ENCODE measurements around the gene KLK4.

KLK4 gene

GRCh38 chr19:50928831-50929230 lies 17.6 kb upstream of the KLK4 start:
- Histone ChIP-seq H3K27ac (replicated peaks) (no peak overlapping the region), H3K27me3 (ENCODE audit: insufficient read depth, poor library complexity, severe bottlenecking) (no peaks in the 10 kb centered on the region)
- no peak for TF ChIP-seq SPI1 (IDR thresholded peaks at IDR 0.05; ENCODE audit: borderline replicate concordance, low read depth)
- TF ChIP-seq GABPA (IDR thresholded peaks at IDR 0.05; ENCODE audit: low read depth) = no peak
- TF ChIP-seq REST (IDR thresholded peaks at IDR 0.05; ENCODE audit: insufficient replicate concordance, low read depth) = no peak
- TF ChIP-seq POLR2AphosphoS5 (IDR thresholded peaks at IDR 0.05; ENCODE audit: low read depth) = no peak
- TF ChIP-seq CTCF (IDR thresholded peaks at IDR 0.05; ENCODE audit: insufficient read depth, low read length) = no peak

DNA sequence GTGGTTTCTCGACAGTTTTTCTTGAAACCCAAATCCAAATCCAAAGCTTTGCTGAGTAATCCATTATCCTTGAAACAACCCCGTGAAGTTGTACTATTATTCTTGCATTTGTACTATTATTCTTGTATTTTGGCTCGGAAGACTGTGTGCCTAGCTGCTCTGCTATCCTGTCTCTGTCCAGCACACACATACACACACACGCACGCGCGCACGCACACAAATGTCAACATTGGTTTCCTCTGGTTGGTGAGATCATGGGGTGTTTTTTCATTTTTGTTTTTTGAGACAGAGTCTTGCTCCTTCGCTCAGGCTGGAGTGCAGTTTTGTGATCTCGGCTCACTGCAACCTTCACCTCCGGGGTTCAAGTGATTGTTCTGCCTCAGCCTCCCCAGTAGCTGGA lies 14.9 kb upstream of the KLK4 start:
- Histone ChIP-seq H3K4me3 (replicated peaks; ENCODE audit: insufficient read depth, low read length) (no peak overlapping the region), H3K27ac (replicated peaks) (no peak overlapping the region), H3K27me3 (ENCODE audit: insufficient read depth, poor library complexity, severe bottlenecking) (no peaks in the 10 kb centered on the region)
- TF ChIP-seq POLR2AphosphoS5 (IDR thresholded peaks at IDR 0.05; ENCODE audit: low read depth) (no peak), GABPA (IDR thresholded peaks at IDR 0.05; ENCODE audit: low read depth) (no peak), CTCF (IDR thresholded peaks at IDR 0.05; ENCODE audit: insufficient read depth, low read length) (no peak), SPI1 (IDR thresholded peaks at IDR 0.05; ENCODE audit: borderline replicate concordance, low read depth) (no peak), REST (IDR thresholded peaks at IDR 0.05; ENCODE audit: insufficient replicate concordance, low read depth) (no peak)
- no peak for DNase-seq (ENCODE audit: low read depth in 1 of 2, low spot score in 1 of 2)

More at GRCh38 chr19:50928831-50929230, 17.6 kb upstream of the KLK4 start:
- DNase-seq (ENCODE audit: low read depth in 1 of 2, low spot score in 1 of 2) = no peak
- H3K4me3 ChIP-seq (replicated peaks; ENCODE audit: insufficient read depth, low read length) = no peak overlapping the region

DNA sequence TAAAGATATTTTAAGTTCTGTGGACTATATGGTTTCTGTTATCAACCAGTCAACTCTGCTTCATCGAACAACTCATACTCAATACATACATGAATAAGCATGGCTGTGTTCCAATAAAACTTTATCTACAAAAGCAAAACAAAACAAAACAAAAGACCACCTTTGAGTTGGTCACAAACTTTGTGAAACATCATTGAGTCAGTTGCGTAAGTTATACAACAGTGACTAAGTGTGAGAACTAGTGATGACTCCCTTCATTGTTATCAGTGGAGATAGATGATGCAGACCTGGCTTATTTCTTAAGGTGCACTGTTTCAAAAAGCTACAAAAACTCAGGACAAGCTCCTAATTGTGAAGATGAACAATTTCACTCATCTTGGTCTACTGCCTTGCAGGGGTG lies 14.5 kb upstream of the KLK4 start:
- H3K27me3 ChIP-seq (ENCODE audit: insufficient read depth, poor library complexity, severe bottlenecking) = no peaks in the 10 kb centered on the region
- TF ChIP-seq CTCF (IDR thresholded peaks at IDR 0.05; ENCODE audit: insufficient read depth, low read length) (no peak), GABPA (IDR thresholded peaks at IDR 0.05; ENCODE audit: low read depth) (no peak), SPI1 (IDR thresholded peaks at IDR 0.05; ENCODE audit: borderline replicate concordance, low read depth) (no peak), REST (IDR thresholded peaks at IDR 0.05; ENCODE audit: insufficient replicate concordance, low read depth) (no peak), POLR2AphosphoS5 (IDR thresholded peaks at IDR 0.05; ENCODE audit: low read depth) (no peak)

More for the DNA sequence above, 14.5 kb upstream of the KLK4 start:
- DNase-seq (ENCODE audit: low read depth in 1 of 2, low spot score in 1 of 2) = no peak
- no peak overlapping the region for H3K27ac ChIP-seq (replicated peaks)
- H3K4me3 ChIP-seq (replicated peaks; ENCODE audit: insufficient read depth, low read length) = no peak overlapping the region

All from HL-60 (cell line).